Stimulated activated naive CD8-positive, alpha-beta T cell treated with anti-CD3 and anti-CD28 coated beads, Interleukin-15, amount 100 ng/mL, for 72 hours (primary cell): ENCODE measurements around the gene ZIK1.

ENCODE experiments used
- ATAC-seq: fragments of 150-1000 bp; cut with Tn5 transposase; 2 replicates; pipeline ENCODE4 v1.10.0; 2021; ENCODE audit warnings: mild to moderate bottlenecking, moderate library complexity
- DNase-seq, 2 donors: peaks; one replicate each; pipeline ENCODE4 v3.0.0; 2021 to 2022
- H3K27ac Mint-ChIP-seq, 2 donors: one replicate each; pipeline ENCODE4 v1.8.0; 2022; ENCODE audit warnings: mild to moderate bottlenecking in 2 of 2, mixed read lengths in 2 of 2, moderate library complexity in 2 of 2
- H3K27me3 Mint-ChIP-seq: one replicate; pipeline ENCODE4 v1.8.0; 2022; ENCODE audit warnings: mixed read lengths
- H3K4me1 Mint-ChIP-seq: one replicate; pipeline ENCODE4 v1.8.0; 2022; ENCODE audit warnings: mild to moderate bottlenecking, mixed read lengths
- H3K4me3 Mint-ChIP-seq, 2 donors: one replicate each; pipeline ENCODE4 v1.8.0; 2022; ENCODE audit warnings: mild to moderate bottlenecking in 2 of 2, mixed read lengths in 2 of 2, moderate library complexity in 1 of 2
- H3K9me3 Mint-ChIP-seq, 2 donors: one replicate each; pipeline ENCODE4 v1.8.0; 2022; ENCODE audit warnings: mixed read lengths in 2 of 2

Gene ZIK1

GRCh38 chr19:57641715-57642234 is 57.8 kb downstream of the ZIK1 start:
- no peaks in the 10 kb centered on the region for H3K27me3 Mint-ChIP-seq
- no peak overlapping the region for H3K27ac Mint-ChIP-seq
- peaks cover 57 to 72% of the 10 kb centered on the region in 2 donors for H3K9me3 Mint-ChIP-seq
- no peak overlapping the region for H3K4me3 Mint-ChIP-seq
- ATAC-seq, result no peak
- DNase-seq, result no peak
- H3K4me1 Mint-ChIP-seq, result no peaks in the 10 kb centered on the region

GRCh38 chr19:57642396-57643046 is 58.6 kb downstream of the ZIK1 start:
- Mint-ChIP-seq H3K27me3 (no peaks in the 10 kb centered on the region), H3K4me1 (no peaks in the 10 kb centered on the region), H3K9me3 (peaks cover 56 to 74% of the 10 kb centered on the region in 2 donors), H3K4me3 (no peak overlapping the region), H3K27ac (no peak overlapping the region)
- no peak for DNase-seq
- no peak for ATAC-seq
